Measurements from ENCODE around the gene SLC44A5.

GRCh38 chr1:75587692-75588091 is 23.2 kb downstream of the SLC44A5 start:
- TF ChIP-seq CTCF (conservative IDR thresholded peaks at IDR 0.05 in 1 of 2, IDR thresholded peaks at IDR 0.05 in 1 of 2; ENCODE audit: extremely low read depth in 1 of 2, insufficient read depth in 1 of 2, low read depth in 1 of 2, low read length in 2 of 2), result no peak
- TF ChIP-seq EZH2 (IDR thresholded peaks at IDR 0.05; ENCODE audit: borderline replicate concordance, low read length), result no peak

Data from mammary epithelial cell (primary cell).